Transverse colon (tissue), 4 donors: ENCODE measurements around the gene BOC.

ENCODE experiments used
- CTCF ChIP-seq, 5 experiments: fragments of 200-600 bp in 3 of 5; fragments of 450-650 bp in 2 of 5; sonication (generic) in 3 of 5; IDR thresholded peaks; 1 replicate in 2 of 5; 2 replicates in 3 of 5; pipeline ENCODE4 v1.5.1; 2016 to 2017; ENCODE audit warnings: antibody characterized with exemption in 5 of 5, inconsistent platforms in 3 of 5, mild to moderate bottlenecking in 2 of 5, moderate library complexity in 1 of 5
- EP300 ChIP-seq: sonication (generic); formaldehyde crosslinking; IDR thresholded peaks from one replicate; pipeline ENCODE4 v1.6.1; 2017; ENCODE audit warnings: antibody characterized with exemption, low read depth
- POLR2A ChIP-seq: fragments of 450-650 bp; IDR thresholded peaks from one replicate; pipeline ENCODE4 v1.6.1; 2016; ENCODE audit warnings: antibody characterized with exemption, mild to moderate bottlenecking, moderate library complexity
- POLR2AphosphoS5 ChIP-seq, 3 donors: sonication (generic); formaldehyde crosslinking; IDR thresholded peaks; one replicate each; pipeline ENCODE4 v1.6.1; 2016; ENCODE audit warnings: antibody characterized with exemption in 3 of 3

GRCh38 chr3:113238503-113238902 lies 27.1 kb downstream of the BOC start:
- TF ChIP-seq CTCF (IDR thresholded peaks at IDR 0.05) (no peak), POLR2A (no peak), EP300 (no peak), POLR2AphosphoS5 (IDR thresholded peaks at IDR 0.05) (no peak)
